ENCODE results near the gene NCKAP1.

GRCh38 chr2:183026424-183026823 lies 11.8 kb downstream of the NCKAP1 start:
- no peak for TF ChIP-seq POLR2A (IDR thresholded peaks at IDR 0.05)
- TF ChIP-seq, protein P1, sequence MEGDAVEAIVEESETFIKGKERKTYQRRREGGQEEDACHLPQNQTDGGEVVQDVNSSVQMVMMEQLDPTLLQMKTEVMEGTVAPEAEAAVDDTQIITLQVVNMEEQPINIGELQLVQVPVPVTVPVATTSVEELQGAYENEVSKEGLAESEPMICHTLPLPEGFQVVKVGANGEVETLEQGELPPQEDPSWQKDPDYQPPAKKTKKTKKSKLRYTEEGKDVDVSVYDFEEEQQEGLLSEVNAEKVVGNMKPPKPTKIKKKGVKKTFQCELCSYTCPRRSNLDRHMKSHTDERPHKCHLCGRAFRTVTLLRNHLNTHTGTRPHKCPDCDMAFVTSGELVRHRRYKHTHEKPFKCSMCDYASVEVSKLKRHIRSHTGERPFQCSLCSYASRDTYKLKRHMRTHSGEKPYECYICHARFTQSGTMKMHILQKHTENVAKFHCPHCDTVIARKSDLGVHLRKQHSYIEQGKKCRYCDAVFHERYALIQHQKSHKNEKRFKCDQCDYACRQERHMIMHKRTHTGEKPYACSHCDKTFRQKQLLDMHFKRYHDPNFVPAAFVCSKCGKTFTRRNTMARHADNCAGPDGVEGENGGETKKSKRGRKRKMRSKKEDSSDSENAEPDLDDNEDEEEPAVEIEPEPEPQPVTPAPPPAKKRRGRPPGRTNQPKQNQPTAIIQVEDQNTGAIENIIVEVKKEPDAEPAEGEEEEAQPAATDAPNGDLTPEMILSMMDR (IDR thresholded peaks at IDR 0.05) = no peak
- TF ChIP-seq POLR2AphosphoS5 (IDR thresholded peaks at IDR 0.05) = no peak

Data from sigmoid colon (tissue), 4 donors.